KMS-11 (cell line): Measurements from ENCODE around the gene GNB1L.

Experiments
- H2AFZ ChIP-seq: fragments of 200-600 bp; sonication (generic); 2 replicates; pipeline ENCODE4 v1.6.1; 2016; ENCODE audit warnings: antibody characterized with exemption, mixed run types, low read depth
- H3K27ac ChIP-seq: fragments of 200-600 bp; sonication (generic); 2 replicates; pipeline ENCODE4 v1.6.1; 2016; ENCODE audit warnings: mild to moderate bottlenecking, mixed run types
- H3K27me3 ChIP-seq: fragments of 200-600 bp; sonication (generic); 2 replicates; pipeline ENCODE4 v1.6.1; 2017; ENCODE audit warnings: mild to moderate bottlenecking, low read depth, mixed run types, moderate library complexity; ENCODE audit not compliant: insufficient read depth
- H3K36me3 ChIP-seq: fragments of 200-600 bp; sonication (generic); 2 replicates; pipeline ENCODE4 v1.6.1; 2017; ENCODE audit warnings: mild to moderate bottlenecking, mixed run types; ENCODE audit not compliant: insufficient read depth
- H3K4me1 ChIP-seq: fragments of 200-600 bp; sonication (generic); 2 replicates; pipeline ENCODE4 v1.6.1; 2016; ENCODE audit warnings: mild to moderate bottlenecking, low read depth, mixed run types; ENCODE audit not compliant: poor library complexity, severe bottlenecking
- H3K4me2 ChIP-seq: fragments of 200-600 bp; sonication (generic); 2 replicates; pipeline ENCODE4 v1.7.0; 2016; ENCODE audit warnings: mild to moderate bottlenecking, mixed run types
- H3K4me3 ChIP-seq: fragments of 200-600 bp; sonication (generic); IDR thresholded peaks from 2 replicates; pipeline ENCODE4 v1.6.1; 2017; ENCODE audit warnings: low read depth, low read length, mixed read lengths; ENCODE audit not compliant: insufficient read depth
- H3K79me2 ChIP-seq: fragments of 200-600 bp; sonication (generic); 2 replicates; pipeline ENCODE4 v1.6.1; 2016; ENCODE audit warnings: low read depth, mixed run types; ENCODE audit not compliant: insufficient read depth
- H3K9ac ChIP-seq: fragments of 200-600 bp; sonication (generic); 2 replicates; pipeline ENCODE4 v1.6.1; 2016; ENCODE audit warnings: mild to moderate bottlenecking, mixed run types
- H4K20me1 ChIP-seq: fragments of 200-600 bp; sonication (generic); 2 replicates; pipeline ENCODE4 v1.6.1; 2016; ENCODE audit warnings: mild to moderate bottlenecking, mixed run types; ENCODE audit not compliant: insufficient read depth
- CTCF ChIP-seq: fragments of 200-600 bp; sonication (generic); conservative IDR thresholded peaks from 2 replicates; pipeline ENCODE4 v1.6.1; 2017; ENCODE audit warnings: low read depth, mild to moderate bottlenecking, antibody characterized with exemption, low read length, moderate library complexity, mixed read lengths

Gene GNB1L

GRCh38 chr22:19898145-19898544 lies 43.5 kb upstream of the GNB1L start:
- H3K27me3 ChIP-seq, result no peaks in the 10 kb centered on the region
- TF ChIP-seq CTCF, result no peak
- H3K27ac ChIP-seq, result no peak overlapping the region
- no peaks in the 10 kb centered on the region for H3K36me3 ChIP-seq
- H2AFZ ChIP-seq, result no peak overlapping the region
- no peak overlapping the region for H3K4me2 ChIP-seq
- no peak overlapping the region for H3K4me3 ChIP-seq
- no peaks in the 10 kb centered on the region for H4K20me1 ChIP-seq
- peaks cover 14% of the 10 kb centered on the region for H3K4me1 ChIP-seq
- no peak overlapping the region for H3K9ac ChIP-seq
- H3K79me2 ChIP-seq, result no peaks in the 10 kb centered on the region

DNA sequence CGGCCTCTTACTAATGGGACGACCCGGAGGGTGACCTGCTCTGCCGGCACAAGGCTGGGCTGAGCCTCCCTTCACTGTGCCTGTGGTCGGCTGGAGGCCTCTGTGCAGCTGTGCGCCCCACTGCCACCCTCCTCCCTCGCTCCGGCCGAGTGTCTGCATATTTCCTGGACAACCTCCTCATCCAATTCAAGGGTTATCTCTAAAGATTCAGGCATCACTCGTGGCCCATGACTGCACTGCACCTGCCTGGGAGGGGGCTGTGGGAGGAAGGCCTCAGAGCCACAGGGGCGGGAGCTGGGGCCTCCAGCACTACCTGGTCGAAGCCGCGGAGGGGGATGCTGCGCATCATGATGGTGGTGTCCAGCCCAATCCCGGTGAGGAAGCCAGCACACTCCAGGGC lies 43.1 kb upstream of the GNB1L start:
- no peaks in the 10 kb centered on the region for H3K36me3 ChIP-seq
- no peak overlapping the region for H3K4me2 ChIP-seq
- H3K27me3 ChIP-seq, result no peaks in the 10 kb centered on the region
- H3K27ac ChIP-seq, result no peak overlapping the region
- peaks cover 18% of the 10 kb centered on the region for H3K4me1 ChIP-seq
- H3K4me3 ChIP-seq, result no peak overlapping the region
- no peak overlapping the region for H3K9ac ChIP-seq
- H2AFZ ChIP-seq, result no peak overlapping the region
- no peak for TF ChIP-seq CTCF
- no peaks in the 10 kb centered on the region for H4K20me1 ChIP-seq
- H3K79me2 ChIP-seq, result no peaks in the 10 kb centered on the region

- Histone ChIP-seq H3K4me3 (no peak overlapping the region), H3K79me2 (no peaks in the 10 kb centered on the region), H3K4me1 (peaks cover 27% of the 10 kb centered on the region), H2AFZ (no peak overlapping the region), H3K36me3 (no peaks in the 10 kb centered on the region), H3K9ac (no peak overlapping the region), H3K27ac (no peak overlapping the region), H4K20me1 (no peaks in the 10 kb centered on the region), H3K4me2 (no peak overlapping the region), H3K27me3 (no peaks in the 10 kb centered on the region)
- no peak for TF ChIP-seq CTCF
Observed at GRCh38 chr22:19896665-19897355, 42.1 kb upstream of the GNB1L start.

DNA sequence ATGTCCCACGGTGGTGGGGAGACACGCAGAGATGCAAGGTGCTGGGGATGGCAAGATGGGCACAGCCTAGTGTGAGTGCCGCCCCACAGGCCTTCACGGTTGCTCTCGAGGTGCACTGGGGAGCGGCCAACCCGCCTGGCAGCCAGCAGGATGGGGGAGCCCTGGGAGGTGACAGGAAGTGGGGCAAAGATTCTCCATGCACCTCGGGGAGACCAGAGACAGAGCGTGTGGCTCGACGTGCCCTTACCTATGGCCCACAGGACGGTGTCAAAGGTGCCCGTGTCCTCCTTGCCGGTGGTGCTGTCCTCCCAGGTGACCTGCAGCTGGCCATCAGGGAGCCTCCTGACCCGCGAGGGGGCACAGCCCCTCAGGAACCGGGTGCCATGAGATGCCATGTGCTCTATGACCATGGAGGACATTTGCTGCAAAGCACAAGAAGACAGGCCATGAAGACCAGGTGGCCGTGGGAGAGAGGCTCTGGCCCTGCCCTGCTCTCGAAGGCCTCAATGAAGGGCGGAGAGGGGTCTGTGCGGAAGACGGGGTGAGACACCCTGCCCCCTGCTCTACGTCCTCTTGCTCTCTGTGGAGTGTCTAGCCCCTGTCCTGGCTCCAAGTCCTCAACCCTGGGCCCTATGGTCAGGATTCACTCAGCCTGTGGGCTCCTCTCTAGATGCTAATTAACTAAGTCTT lies 40.6 kb upstream of the GNB1L start:
- no peak overlapping the region for H2AFZ ChIP-seq
- no peaks in the 10 kb centered on the region for H4K20me1 ChIP-seq
- no peaks in the 10 kb centered on the region for H3K27me3 ChIP-seq
- H3K36me3 ChIP-seq, result no peaks in the 10 kb centered on the region
- no peak overlapping the region for H3K9ac ChIP-seq
- no peak overlapping the region for H3K4me3 ChIP-seq
- no peak overlapping the region for H3K27ac ChIP-seq
- peaks cover 40% of the 10 kb centered on the region for H3K4me1 ChIP-seq
- no peaks in the 10 kb centered on the region for H3K79me2 ChIP-seq
- no peak overlapping the region for H3K4me2 ChIP-seq
- TF ChIP-seq CTCF, result no peak
